Gastrocnemius medialis (tissue), 4 donors: ENCODE data around the gene AMACR.
"Not testable (repeated sequence)": the region's sequence is repeated elsewhere in the genome, so short reads cannot be mapped to it uniquely, and the experiment has no call there.

ENCODE experiments used
- POLR2A ChIP-seq, 2 donors: fragments of 450-650 bp; IDR thresholded peaks; one replicate each; pipeline ENCODE4 v1.6.1; 2017; ENCODE audit warnings: antibody characterized with exemption in 2 of 2, mild to moderate bottlenecking in 2 of 2, moderate library complexity in 2 of 2
- TF ChIP-seq, protein P1 (sequence below), 5 experiments: fragments of 450-650 bp in 3 of 5; fragments of 200-600 bp in 2 of 5; sonication (generic) in 2 of 5; IDR thresholded peaks in 4 of 5; conservative IDR thresholded peaks in 1 of 5; 1 replicate in 4 of 5; 2 replicates in 1 of 5; pipeline ENCODE4 v1.5.1; 2016 to 2019; ENCODE audit warnings: antibody characterized with exemption in 5 of 5, mild to moderate bottlenecking in 3 of 5, moderate library complexity in 3 of 5

DNA sequence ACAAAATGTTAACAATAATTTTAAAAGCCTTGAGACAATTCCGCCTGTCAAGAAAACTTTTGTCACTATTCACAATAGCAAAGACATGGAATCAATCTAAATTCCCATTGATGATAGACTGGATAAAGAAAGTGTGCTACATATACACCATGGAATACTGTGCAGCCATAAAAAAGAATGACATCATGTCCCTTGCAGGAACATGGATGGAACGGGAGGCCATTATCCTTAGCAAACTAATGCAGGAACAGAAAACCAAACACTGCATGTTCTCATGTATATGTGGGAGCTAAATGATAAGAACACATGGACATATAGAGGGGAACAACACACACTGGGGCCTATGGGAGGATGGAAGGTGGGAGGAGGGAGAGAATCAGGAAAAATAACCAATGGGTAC is 22.7 kb upstream of the AMACR start:
- TF ChIP-seq, protein P1, sequence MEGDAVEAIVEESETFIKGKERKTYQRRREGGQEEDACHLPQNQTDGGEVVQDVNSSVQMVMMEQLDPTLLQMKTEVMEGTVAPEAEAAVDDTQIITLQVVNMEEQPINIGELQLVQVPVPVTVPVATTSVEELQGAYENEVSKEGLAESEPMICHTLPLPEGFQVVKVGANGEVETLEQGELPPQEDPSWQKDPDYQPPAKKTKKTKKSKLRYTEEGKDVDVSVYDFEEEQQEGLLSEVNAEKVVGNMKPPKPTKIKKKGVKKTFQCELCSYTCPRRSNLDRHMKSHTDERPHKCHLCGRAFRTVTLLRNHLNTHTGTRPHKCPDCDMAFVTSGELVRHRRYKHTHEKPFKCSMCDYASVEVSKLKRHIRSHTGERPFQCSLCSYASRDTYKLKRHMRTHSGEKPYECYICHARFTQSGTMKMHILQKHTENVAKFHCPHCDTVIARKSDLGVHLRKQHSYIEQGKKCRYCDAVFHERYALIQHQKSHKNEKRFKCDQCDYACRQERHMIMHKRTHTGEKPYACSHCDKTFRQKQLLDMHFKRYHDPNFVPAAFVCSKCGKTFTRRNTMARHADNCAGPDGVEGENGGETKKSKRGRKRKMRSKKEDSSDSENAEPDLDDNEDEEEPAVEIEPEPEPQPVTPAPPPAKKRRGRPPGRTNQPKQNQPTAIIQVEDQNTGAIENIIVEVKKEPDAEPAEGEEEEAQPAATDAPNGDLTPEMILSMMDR (IDR thresholded peaks at IDR 0.05 in 4 of 5, conservative IDR thresholded peaks at IDR 0.05 in 1 of 5) = not testable (repeated sequence)
- not testable (repeated sequence) for TF ChIP-seq POLR2A (IDR thresholded peaks at IDR 0.05)
